ENCODE results near the gene DEFB118. TPM values are rescaled to one million over a fixed set of nuclear protein-coding genes. Genes with fewer than 3 reads are reported as not detected.

DEFB118 gene
- total RNA-seq, 1 experiment from 2014 or later, result not detected

GRCh38 chr20:31392836-31393235 is 24.4 kb downstream of the DEFB118 start:
- Mint-ChIP-seq H3K9me3 (ENCODE audit: low read depth, unreplicated experiment) (no peaks in the 10 kb centered on the region), H3K36me3 (ENCODE audit: insufficient read depth, unreplicated experiment) (no peaks in the 10 kb centered on the region), H3K27ac (ENCODE audit: unreplicated experiment) (no peak overlapping the region), H3K27me3 (ENCODE audit: unreplicated experiment) (peaks cover 83% of the 10 kb centered on the region), H3K4me3 (ENCODE audit: low read depth, unreplicated experiment) (no peak overlapping the region), H3K4me1 (ENCODE audit: low read depth, unreplicated experiment) (no peaks in the 10 kb centered on the region)
- CTCF ChIA-PET, result interaction anchor here (0.6 kb wide), 1 partner anchor 137 kb away, joined by 4 read pairs; no protein-coding TSS in a partner anchor
- intact Hi-C loops (cut with micrococcal nuclease; ENCODE audit: unreplicated experiment), result no loop called here
- DNase-seq, result no peak
- no TSS peak for BruUV-seq (replicated peaks)
- TF ChIP-seq CTCF (IDR thresholded peaks at IDR 0.05; ENCODE audit: unreplicated experiment), result no peak

DNA sequence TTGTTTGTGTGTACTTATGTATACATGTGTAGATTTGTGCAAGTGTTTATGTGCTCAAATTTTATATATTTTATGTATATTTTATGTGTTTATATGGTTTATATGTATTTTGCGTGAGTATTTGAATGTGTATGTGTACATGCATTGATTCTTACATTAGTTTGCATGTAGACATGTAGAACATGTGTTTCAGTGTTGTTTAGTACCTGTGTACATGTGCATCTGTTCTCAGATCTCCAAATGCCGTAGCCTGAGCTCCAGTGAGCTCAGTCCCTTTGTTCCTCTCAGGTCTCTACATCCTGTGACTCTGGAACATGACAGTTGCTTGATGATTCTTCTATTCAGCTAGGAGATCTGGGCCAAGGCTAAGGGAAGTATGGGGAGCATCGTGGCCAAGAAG is 26.5 kb downstream of the DEFB118 start:
- no peak for TF ChIP-seq CTCF (IDR thresholded peaks at IDR 0.05; ENCODE audit: unreplicated experiment)
- no peak for DNase-seq
- Mint-ChIP-seq H3K4me1 (ENCODE audit: low read depth, unreplicated experiment) (no peaks in the 10 kb centered on the region), H3K27me3 (ENCODE audit: unreplicated experiment) (peaks cover 74% of the 10 kb centered on the region), H3K9me3 (ENCODE audit: low read depth, unreplicated experiment) (no peaks in the 10 kb centered on the region), H3K36me3 (ENCODE audit: insufficient read depth, unreplicated experiment) (no peaks in the 10 kb centered on the region), H3K4me3 (ENCODE audit: low read depth, unreplicated experiment) (no peak overlapping the region), H3K27ac (ENCODE audit: unreplicated experiment) (no peak overlapping the region)
- BruUV-seq (replicated peaks), result no TSS peak
- intact Hi-C loops (cut with micrococcal nuclease; ENCODE audit: unreplicated experiment), result no loop called here
- CTCF ChIA-PET, result no interaction called here

DNA sequence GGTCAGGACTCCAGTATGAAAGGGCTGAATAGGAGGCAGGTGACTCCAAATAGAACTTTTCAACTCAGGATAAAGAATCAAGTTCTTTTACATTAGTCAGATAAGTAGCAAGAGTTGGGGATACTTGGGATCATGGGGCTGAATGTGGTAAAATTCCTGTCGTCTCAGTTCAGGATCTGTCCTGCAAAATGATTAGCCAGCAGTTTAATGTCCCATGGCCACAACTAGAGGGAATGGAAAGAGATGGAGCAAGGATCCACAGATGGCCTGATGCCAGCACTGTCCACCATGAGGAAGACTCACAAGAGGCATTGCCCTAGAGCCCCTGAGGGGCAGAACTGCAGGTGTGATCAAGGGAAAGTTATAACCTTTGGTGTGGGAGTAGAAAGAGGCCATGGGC is 35.5 kb downstream of the DEFB118 start:
- no peaks in the 10 kb centered on the region for H3K36me3 Mint-ChIP-seq (ENCODE audit: insufficient read depth, unreplicated experiment)
- H3K9me3 Mint-ChIP-seq (ENCODE audit: low read depth, unreplicated experiment), result no peaks in the 10 kb centered on the region
- no TSS peak for BruUV-seq (replicated peaks)
- H3K27me3 Mint-ChIP-seq (ENCODE audit: unreplicated experiment), result peaks cover 15% of the 10 kb centered on the region
- intact Hi-C loops (cut with micrococcal nuclease; ENCODE audit: unreplicated experiment), result no loop called here
- H3K27ac Mint-ChIP-seq (ENCODE audit: unreplicated experiment), result no peak overlapping the region
- no peak overlapping the region for H3K4me3 Mint-ChIP-seq (ENCODE audit: low read depth, unreplicated experiment)
- TF ChIP-seq CTCF (IDR thresholded peaks at IDR 0.05; ENCODE audit: unreplicated experiment), result no peak
- CTCF ChIA-PET, result interaction anchor here (0.8 kb wide), 1 partner anchor 144 kb away, joined by 3 read pairs; no protein-coding TSS in a partner anchor
- no peaks in the 10 kb centered on the region for H3K4me1 Mint-ChIP-seq (ENCODE audit: low read depth, unreplicated experiment)
- no peak for DNase-seq

- intact Hi-C loops (cut with micrococcal nuclease; ENCODE audit: unreplicated experiment), result no loop called here
- TF ChIP-seq CTCF (IDR thresholded peaks at IDR 0.05; ENCODE audit: unreplicated experiment), result no peak
- H3K9me3 Mint-ChIP-seq (ENCODE audit: low read depth, unreplicated experiment), result no peaks in the 10 kb centered on the region
- no peak for DNase-seq
- peaks cover 15% of the 10 kb centered on the region for H3K27me3 Mint-ChIP-seq (ENCODE audit: unreplicated experiment)
- CTCF ChIA-PET, result interaction anchor here (0.6 kb wide), 1 partner anchor 41 kb away, joined by 3 read pairs; no protein-coding TSS in a partner anchor
- no peaks in the 10 kb centered on the region for H3K36me3 Mint-ChIP-seq (ENCODE audit: insufficient read depth, unreplicated experiment)
- no TSS peak for BruUV-seq (replicated peaks)
- H3K27ac Mint-ChIP-seq (ENCODE audit: unreplicated experiment), result no peak within 1 kb of the TSS
- H3K4me3 Mint-ChIP-seq (ENCODE audit: low read depth, unreplicated experiment), result no peak within 1 kb of the TSS
- H3K4me1 Mint-ChIP-seq (ENCODE audit: low read depth, unreplicated experiment), result no peaks in the 10 kb centered on the region
Observed at GRCh38 chr20:31406115-31406514, 37.7 kb downstream of the DEFB118 start, which contains the start of gene DEFB121. Gene DEFB121, minus strand, starts transcription at chr20:31406215. Its CDS starts 63 bp downstream, at chr20:31406152.
